ENCODE data around the gene MSH2.
"Not testable (repeated sequence)": the region's sequence is repeated elsewhere in the genome, so short reads cannot be mapped to it uniquely, and the experiment has no call there.

The MSH2 gene

DNA sequence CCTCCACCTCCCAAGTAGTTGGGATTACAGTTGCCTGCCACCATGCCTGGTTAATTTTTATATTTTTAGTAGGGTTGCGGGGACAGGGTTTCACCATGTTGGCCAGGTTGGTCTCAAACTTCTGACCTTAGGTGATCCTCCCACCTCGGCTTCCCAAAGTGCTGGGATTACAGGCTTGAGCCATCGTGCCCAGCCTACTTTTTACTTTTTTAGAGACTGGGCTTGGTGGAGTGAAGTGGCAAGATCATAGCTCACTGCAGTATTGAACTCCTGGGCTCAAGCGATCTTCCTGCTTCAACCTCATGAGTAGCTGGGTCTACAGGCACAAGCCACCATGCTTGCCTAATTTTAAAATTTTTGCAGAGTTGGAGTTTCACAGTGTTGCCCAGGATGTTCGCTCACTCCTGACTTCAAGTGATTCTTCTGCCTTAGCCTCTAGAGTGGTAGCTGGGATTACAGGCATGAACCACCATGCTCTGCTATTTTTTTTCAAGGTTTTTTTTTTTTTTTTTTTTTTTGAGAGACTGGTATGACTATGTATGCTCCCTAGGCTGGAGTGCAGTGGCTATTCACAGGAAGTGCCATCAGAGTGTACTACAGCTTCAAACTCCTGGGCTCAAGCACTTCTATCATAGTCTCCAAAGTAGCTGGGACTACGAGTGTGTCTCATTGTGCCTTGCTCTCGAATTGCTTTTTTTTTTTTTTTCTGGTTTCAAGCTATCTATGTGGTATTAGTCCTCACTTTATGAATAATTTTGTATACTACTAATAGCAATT is 11.9 kb downstream of the MSH2 start:
- H3K4me3 ChIP-seq (ENCODE audit: insufficient read length, low read depth), result no peak overlapping the region
- H3K36me3 ChIP-seq (ENCODE audit: insufficient read depth, insufficient read length, low read length), result peaks cover 87% of the 10 kb centered on the region
- TF ChIP-seq YY1 (IDR thresholded peaks at IDR 0.05; ENCODE audit: insufficient read depth, insufficient read length), result no peak
- TF ChIP-seq ZNF274 (IDR thresholded peaks at IDR 0.05; ENCODE audit: low read depth, low read length), result no peak
- TF ChIP-seq SUZ12 (IDR thresholded peaks at IDR 0.05; ENCODE audit: extremely low read depth, insufficient read depth, insufficient read length), result no peak
- H3K27me3 ChIP-seq (ENCODE audit: insufficient read depth, insufficient read length), result no peaks in the 10 kb centered on the region
- H3K9ac ChIP-seq (ENCODE audit: insufficient read length, low read depth), result no peak overlapping the region
- H3K4me1 ChIP-seq (ENCODE audit: insufficient read depth, insufficient read length), result peaks cover 2% of the 10 kb centered on the region
- DNase-seq (ENCODE audit: low read depth, low spot score), result no peak
- no peaks in the 10 kb centered on the region for H3K9me3 ChIP-seq (ENCODE audit: insufficient read depth, low read length)

GRCh38 chr2:47420214-47420613 is 17.3 kb downstream of the MSH2 start:
- DNase-seq (ENCODE audit: low read depth, low spot score), result no peak
- H3K9ac ChIP-seq (ENCODE audit: insufficient read length, low read depth), result no peak overlapping the region
- no peaks in the 10 kb centered on the region for H3K27me3 ChIP-seq (ENCODE audit: insufficient read depth, insufficient read length)
- H3K9me3 ChIP-seq (ENCODE audit: insufficient read depth, low read length), result no peaks in the 10 kb centered on the region
- H3K4me1 ChIP-seq (ENCODE audit: insufficient read depth, insufficient read length), result no peaks in the 10 kb centered on the region
- no peak overlapping the region for H3K4me3 ChIP-seq (ENCODE audit: insufficient read length, low read depth)
- TF ChIP-seq YY1 (IDR thresholded peaks at IDR 0.05; ENCODE audit: insufficient read depth, insufficient read length) (no peak), SUZ12 (IDR thresholded peaks at IDR 0.05; ENCODE audit: extremely low read depth, insufficient read depth, insufficient read length) (no peak), ZNF274 (IDR thresholded peaks at IDR 0.05; ENCODE audit: low read depth, low read length) (no peak)
- H3K36me3 ChIP-seq (ENCODE audit: insufficient read depth, insufficient read length, low read length), result peaks cover 75% of the 10 kb centered on the region

- H3K4me3 ChIP-seq (ENCODE audit: insufficient read length, low read depth); DNase-seq (ENCODE audit: low read depth, low spot score); H3K4me1 ChIP-seq (ENCODE audit: insufficient read depth, insufficient read length); H3K9ac ChIP-seq (ENCODE audit: insufficient read length, low read depth); H3K9me3 ChIP-seq (ENCODE audit: insufficient read depth, low read length); H3K27me3 ChIP-seq (ENCODE audit: insufficient read depth, insufficient read length): not testable (repeated sequence)
- H3K36me3 ChIP-seq (ENCODE audit: insufficient read depth, insufficient read length, low read length), result peaks cover 74% of the 10 kb centered on the region
Measured at GRCh38 chr2:47420683-47421082, 17.7 kb downstream of the MSH2 start.

DNA sequence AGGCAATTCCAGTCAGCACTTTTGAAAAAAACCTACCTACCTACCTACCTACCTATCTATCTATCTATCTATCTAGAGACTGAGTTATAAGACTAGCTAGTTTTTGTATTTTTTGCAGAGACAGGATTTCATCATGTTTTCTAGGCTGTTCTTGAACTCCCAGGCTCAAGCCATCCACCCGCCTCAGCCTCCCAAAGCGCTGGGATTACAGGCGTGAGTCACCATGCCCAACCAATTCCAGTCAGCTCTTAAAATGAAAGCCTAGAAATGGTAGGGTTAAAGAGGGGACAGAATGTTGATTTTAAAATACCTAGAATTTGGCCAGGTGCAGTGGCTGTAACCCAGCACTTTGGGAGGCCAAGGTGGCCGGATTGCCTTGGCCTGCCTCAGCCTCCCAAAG is 19.1 kb downstream of the MSH2 start:
- Histone ChIP-seq H3K36me3 (ENCODE audit: insufficient read depth, insufficient read length, low read length) (peaks cover 71% of the 10 kb centered on the region), H3K4me3 (ENCODE audit: insufficient read length, low read depth) (no peak overlapping the region), H3K9me3 (ENCODE audit: insufficient read depth, low read length) (no peaks in the 10 kb centered on the region), H3K9ac (ENCODE audit: insufficient read length, low read depth) (no peak overlapping the region), H3K27me3 (ENCODE audit: insufficient read depth, insufficient read length) (no peaks in the 10 kb centered on the region), H3K4me1 (ENCODE audit: insufficient read depth, insufficient read length) (no peaks in the 10 kb centered on the region)
- no peak for DNase-seq (ENCODE audit: low read depth, low spot score)
- TF ChIP-seq YY1 (IDR thresholded peaks at IDR 0.05; ENCODE audit: insufficient read depth, insufficient read length), result no peak
- no peak for TF ChIP-seq SUZ12 (IDR thresholded peaks at IDR 0.05; ENCODE audit: extremely low read depth, insufficient read depth, insufficient read length)
- no peak for TF ChIP-seq ZNF274 (IDR thresholded peaks at IDR 0.05; ENCODE audit: low read depth, low read length)

- H3K4me3 ChIP-seq (ENCODE audit: insufficient read length, low read depth), result no peak overlapping the region
Measured at GRCh38 chr2:47422560-47422959, 19.6 kb downstream of the MSH2 start.

DNA sequence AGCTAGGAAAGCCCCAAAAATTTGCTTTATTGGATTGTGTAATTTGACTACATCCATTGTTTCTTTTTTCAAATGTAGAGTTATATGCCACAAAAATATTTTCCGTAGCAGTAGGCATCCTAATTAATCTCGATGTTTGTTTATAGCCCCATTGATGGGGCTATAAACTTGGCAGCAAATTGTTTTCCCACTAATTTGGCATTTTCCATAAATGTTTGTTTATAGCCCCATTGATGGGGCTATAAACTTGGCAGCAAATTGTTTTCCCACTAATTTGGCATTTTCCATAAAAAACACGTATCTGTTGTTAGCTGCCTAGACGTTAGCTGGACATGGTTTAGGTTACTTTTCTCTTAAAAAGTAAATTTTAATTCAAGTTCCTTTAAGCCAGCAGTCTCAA is 23.8 kb downstream of the MSH2 start:
- H3K4me3 ChIP-seq (ENCODE audit: insufficient read length, low read depth), result no peak overlapping the region
- H3K27me3 ChIP-seq (ENCODE audit: insufficient read depth, insufficient read length), result no peaks in the 10 kb centered on the region
- no peak overlapping the region for H3K9ac ChIP-seq (ENCODE audit: insufficient read length, low read depth)
- H3K36me3 ChIP-seq (ENCODE audit: insufficient read depth, insufficient read length, low read length), result peaks cover 73% of the 10 kb centered on the region
- peaks cover 22% of the 10 kb centered on the region for H3K9me3 ChIP-seq (ENCODE audit: insufficient read depth, low read length)
- DNase-seq (ENCODE audit: low read depth, low spot score), result no peak
- H3K4me1 ChIP-seq (ENCODE audit: insufficient read depth, insufficient read length), result no peaks in the 10 kb centered on the region
- TF ChIP-seq SUZ12 (IDR thresholded peaks at IDR 0.05; ENCODE audit: extremely low read depth, insufficient read depth, insufficient read length) (no peak), YY1 (IDR thresholded peaks at IDR 0.05; ENCODE audit: insufficient read depth, insufficient read length) (no peak), ZNF274 (IDR thresholded peaks at IDR 0.05; ENCODE audit: low read depth, low read length) (no peak)

More at GRCh38 chr2:47422560-47422959, 19.6 kb downstream of the MSH2 start:
- no peak for DNase-seq (ENCODE audit: low read depth, low spot score)
- Histone ChIP-seq H3K9me3 (ENCODE audit: insufficient read depth, low read length) (no peaks in the 10 kb centered on the region), H3K27me3 (ENCODE audit: insufficient read depth, insufficient read length) (no peaks in the 10 kb centered on the region), H3K36me3 (ENCODE audit: insufficient read depth, insufficient read length, low read length) (peaks cover 67% of the 10 kb centered on the region), H3K9ac (ENCODE audit: insufficient read length, low read depth) (no peak overlapping the region), H3K4me1 (ENCODE audit: insufficient read depth, insufficient read length) (no peaks in the 10 kb centered on the region)
- no peak for TF ChIP-seq SUZ12 (IDR thresholded peaks at IDR 0.05; ENCODE audit: extremely low read depth, insufficient read depth, insufficient read length)
- TF ChIP-seq ZNF274 (IDR thresholded peaks at IDR 0.05; ENCODE audit: low read depth, low read length), result no peak
- no peak for TF ChIP-seq YY1 (IDR thresholded peaks at IDR 0.05; ENCODE audit: insufficient read depth, insufficient read length)

DNA sequence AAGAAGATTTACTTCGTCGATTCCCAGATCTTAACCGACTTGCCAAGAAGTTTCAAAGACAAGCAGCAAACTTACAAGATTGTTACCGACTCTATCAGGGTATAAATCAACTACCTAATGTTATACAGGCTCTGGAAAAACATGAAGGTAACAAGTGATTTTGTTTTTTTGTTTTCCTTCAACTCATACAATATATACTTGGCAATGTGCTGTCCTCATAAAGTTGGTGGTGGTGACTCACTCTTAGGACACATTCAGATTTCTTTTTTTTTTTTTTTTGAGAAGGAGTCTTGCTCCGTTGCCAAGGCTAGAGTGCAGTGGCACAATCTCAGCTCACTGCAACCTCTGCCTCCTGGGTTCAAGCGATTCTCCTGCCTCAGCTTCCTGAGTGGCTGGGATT is 26.8 kb downstream of the MSH2 start:
- no peak for DNase-seq (ENCODE audit: low read depth, low spot score)
- H3K36me3 ChIP-seq (ENCODE audit: insufficient read depth, insufficient read length, low read length), result peaks cover 63% of the 10 kb centered on the region

GRCh38 chr2:47433006-47433405 is 30.1 kb downstream of the MSH2 start:
- H3K27me3 ChIP-seq (ENCODE audit: insufficient read depth, insufficient read length); H3K4me3 ChIP-seq (ENCODE audit: insufficient read length, low read depth); H3K4me1 ChIP-seq (ENCODE audit: insufficient read depth, insufficient read length); DNase-seq (ENCODE audit: low read depth, low spot score); H3K9ac ChIP-seq (ENCODE audit: insufficient read length, low read depth): not testable (repeated sequence)
- H3K36me3 ChIP-seq (ENCODE audit: insufficient read depth, insufficient read length, low read length), result peaks cover 61% of the 10 kb centered on the region
- H3K9me3 ChIP-seq (ENCODE audit: insufficient read depth, low read length), result peaks cover 27% of the 10 kb centered on the region

More for the DNA sequence above, 26.8 kb downstream of the MSH2 start:
- TF ChIP-seq ZNF274 (IDR thresholded peaks at IDR 0.05; ENCODE audit: low read depth, low read length), result no peak
- no peak for TF ChIP-seq SUZ12 (IDR thresholded peaks at IDR 0.05; ENCODE audit: extremely low read depth, insufficient read depth, insufficient read length)
- no peak for TF ChIP-seq YY1 (IDR thresholded peaks at IDR 0.05; ENCODE audit: insufficient read depth, insufficient read length)
- H3K9me3 ChIP-seq (ENCODE audit: insufficient read depth, low read length), result peaks cover 27% of the 10 kb centered on the region
- H3K9ac ChIP-seq (ENCODE audit: insufficient read length, low read depth), result no peak overlapping the region
- H3K4me3 ChIP-seq (ENCODE audit: insufficient read length, low read depth), result no peak overlapping the region
- H3K27me3 ChIP-seq (ENCODE audit: insufficient read depth, insufficient read length), result no peaks in the 10 kb centered on the region
- no peaks in the 10 kb centered on the region for H3K4me1 ChIP-seq (ENCODE audit: insufficient read depth, insufficient read length)

- not testable (repeated sequence) for H3K4me1 ChIP-seq (ENCODE audit: insufficient read depth, insufficient read length); DNase-seq (ENCODE audit: low read depth, low spot score); H3K9ac ChIP-seq (ENCODE audit: insufficient read length, low read depth); H3K27me3 ChIP-seq (ENCODE audit: insufficient read depth, insufficient read length); H3K4me3 ChIP-seq (ENCODE audit: insufficient read length, low read depth)
- H3K9me3 ChIP-seq (ENCODE audit: insufficient read depth, low read length), result peaks cover 27% of the 10 kb centered on the region
- H3K36me3 ChIP-seq (ENCODE audit: insufficient read depth, insufficient read length, low read length), result peaks cover 62% of the 10 kb centered on the region
Measured at GRCh38 chr2:47433445-47433844, 30.5 kb downstream of the MSH2 start.

Measured in NT2/D1 (cell line).